Astrocyte of the spinal cord (primary cell): ENCODE results near the gene EDN2.
A peak's percentile ranks its signal among the peaks of the same experiment; 100 is the strongest.

ENCODE experiments used
- DNase-seq: peaks from one replicate; pipeline ENCODE4 v3.0.0; 2011; ENCODE audit warnings: low read depth, low spot score
- H3K4me3 ChIP-seq: 2 replicates; pipeline ENCODE4 v1.5.1; 2011; ENCODE audit warnings: low read depth, mild to moderate bottlenecking, low read length, moderate library complexity
- CTCF ChIP-seq: IDR thresholded peaks from 2 replicates; pipeline ENCODE4 v1.5.1; 2012; ENCODE audit warnings: low read depth, mild to moderate bottlenecking, low read length, inconsistent platforms
- in situ Hi-C: cut with HindIII; loops from 2 replicates; pipeline ENCODE4 v1.10.0; 2017; ENCODE audit warnings: low sequenced_read_pairs

EDN2 gene

GRCh38 chr1:41461790-41462679, 22.4 kb downstream of the EDN2 start:
- in situ Hi-C loops, result no loop called here
- no peak for DNase-seq
- no peak overlapping the region for H3K4me3 ChIP-seq
- no peak for TF ChIP-seq CTCF

GRCh38 chr1:41456847-41457540, 27.5 kb downstream of the EDN2 start:
- in situ Hi-C loops, result no loop called here
- H3K4me3 ChIP-seq, result no peak overlapping the region
- TF ChIP-seq CTCF, result no peak
- DNase-seq, result no peak

- no peak for TF ChIP-seq CTCF
- DNase-seq, result peak; percentile 63
- H3K4me3 ChIP-seq, result no peak overlapping the region
- in situ Hi-C loops, result no loop called here
These were observed 28.8 kb downstream of the EDN2 start for GRCh38 chr1:41455479-41456332.

GRCh38 chr1:41454406-41454805, 30.1 kb downstream of the EDN2 start:
- H3K4me3 ChIP-seq, result no peak overlapping the region
- TF ChIP-seq CTCF, result no peak
- in situ Hi-C loops, result no loop called here
- peak; percentile 45 for DNase-seq

- DNase-seq, result no peak
- TF ChIP-seq CTCF, result no peak
- H3K4me3 ChIP-seq, result no peak overlapping the region
- in situ Hi-C loops, result no loop called here
These were observed 31.7 kb downstream of the EDN2 start for GRCh38 chr1:41452704-41453290.

- no peak for TF ChIP-seq CTCF
- DNase-seq, result no peak
- in situ Hi-C loops, result no loop called here
- no peak overlapping the region for H3K4me3 ChIP-seq
These were observed 33.7 kb downstream of the EDN2 start for GRCh38 chr1:41450747-41451285.
